Nephron progenitor cell (in vitro differentiated cells): ENCODE data around the gene ZNF672.
"Not testable (repeated sequence)": the region's sequence is repeated elsewhere in the genome, so short reads cannot be mapped to it uniquely, and the experiment has no call there.

ENCODE experiments used
- DNase-seq: peaks from one replicate; pipeline ENCODE4 v3.0.0; 2021
- H3K27ac Mint-ChIP-seq: 2 replicates; pipeline ENCODE4 v1.8.0; 2021; ENCODE audit warnings: mild to moderate bottlenecking, moderate library complexity, mixed read lengths
- H3K27me3 Mint-ChIP-seq: 2 replicates; pipeline ENCODE4 v1.8.0; 2021; ENCODE audit warnings: mild to moderate bottlenecking, low read depth, mixed read lengths; ENCODE audit not compliant: poor library complexity
- H3K36me3 Mint-ChIP-seq: 2 replicates; pipeline ENCODE4 v1.8.0; 2021; ENCODE audit warnings: low read depth, mixed read lengths
- H3K4me1 Mint-ChIP-seq: 2 replicates; pipeline ENCODE4 v1.8.0; 2021; ENCODE audit warnings: mixed read lengths
- H3K4me3 Mint-ChIP-seq: 2 replicates; pipeline ENCODE4 v1.8.0; 2021; ENCODE audit warnings: mild to moderate bottlenecking, moderate library complexity, mixed read lengths
- H3K9me3 Mint-ChIP-seq: 2 replicates; pipeline ENCODE4 v1.8.0; 2021; ENCODE audit warnings: mild to moderate bottlenecking, moderate library complexity, mixed read lengths
- TF ChIP-seq, protein P1 (sequence below): fragments of 200-600 bp; sonication (generic); IDR thresholded peaks from 2 replicates; pipeline ENCODE4 v1.5.0; 2021; ENCODE audit warnings: antibody characterized with exemption

The ZNF672 gene

DNA sequence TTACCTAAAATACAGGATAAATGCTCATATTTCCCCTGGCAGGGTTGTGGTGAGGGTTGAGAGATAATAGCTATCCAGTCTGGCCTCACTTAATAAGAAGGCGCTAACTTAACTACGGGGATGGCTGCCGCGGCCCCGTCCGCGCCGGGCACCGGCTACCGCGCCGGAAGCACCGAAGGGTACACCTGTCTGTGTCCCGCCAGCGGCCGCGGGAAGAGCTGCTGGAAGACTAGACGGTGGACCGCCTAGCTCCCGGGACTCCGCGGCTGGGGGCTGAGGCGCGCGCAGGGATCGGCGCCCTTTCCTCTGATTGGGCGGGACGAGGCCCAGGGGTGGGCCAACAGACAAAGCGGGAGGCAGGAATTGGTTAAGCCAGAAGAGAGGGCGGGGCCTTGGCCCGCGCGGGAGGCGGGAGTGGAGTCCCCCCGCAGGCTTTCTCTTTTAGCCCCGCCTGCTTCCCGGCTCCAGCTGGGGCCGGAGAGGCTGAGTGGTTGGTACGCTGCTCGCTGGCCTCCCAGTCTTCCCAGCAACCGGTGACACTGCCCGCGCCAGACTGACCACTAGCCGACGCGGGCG lies at the start of gene ZNF672:
TSS of gene ZNF672 (plus strand) at position 444 of the 576 bp plus-strand sequence. CDS start 9,051 bp downstream, outside the sequence.
- DNase-seq = peak; percentile 97
- Mint-ChIP-seq H3K9me3 (no peaks in the 10 kb centered on the region), H3K36me3 (no peaks in the 10 kb centered on the region), H3K4me3 (no peak within 1 kb of the TSS), H3K27me3 (peaks cover 10% of the 10 kb centered on the region), H3K4me1 (peaks cover 27% of the 10 kb centered on the region), H3K27ac (peak within 1 kb of the TSS; percentile 98)
- TF ChIP-seq, protein P1, sequence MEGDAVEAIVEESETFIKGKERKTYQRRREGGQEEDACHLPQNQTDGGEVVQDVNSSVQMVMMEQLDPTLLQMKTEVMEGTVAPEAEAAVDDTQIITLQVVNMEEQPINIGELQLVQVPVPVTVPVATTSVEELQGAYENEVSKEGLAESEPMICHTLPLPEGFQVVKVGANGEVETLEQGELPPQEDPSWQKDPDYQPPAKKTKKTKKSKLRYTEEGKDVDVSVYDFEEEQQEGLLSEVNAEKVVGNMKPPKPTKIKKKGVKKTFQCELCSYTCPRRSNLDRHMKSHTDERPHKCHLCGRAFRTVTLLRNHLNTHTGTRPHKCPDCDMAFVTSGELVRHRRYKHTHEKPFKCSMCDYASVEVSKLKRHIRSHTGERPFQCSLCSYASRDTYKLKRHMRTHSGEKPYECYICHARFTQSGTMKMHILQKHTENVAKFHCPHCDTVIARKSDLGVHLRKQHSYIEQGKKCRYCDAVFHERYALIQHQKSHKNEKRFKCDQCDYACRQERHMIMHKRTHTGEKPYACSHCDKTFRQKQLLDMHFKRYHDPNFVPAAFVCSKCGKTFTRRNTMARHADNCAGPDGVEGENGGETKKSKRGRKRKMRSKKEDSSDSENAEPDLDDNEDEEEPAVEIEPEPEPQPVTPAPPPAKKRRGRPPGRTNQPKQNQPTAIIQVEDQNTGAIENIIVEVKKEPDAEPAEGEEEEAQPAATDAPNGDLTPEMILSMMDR = no peak

DNA sequence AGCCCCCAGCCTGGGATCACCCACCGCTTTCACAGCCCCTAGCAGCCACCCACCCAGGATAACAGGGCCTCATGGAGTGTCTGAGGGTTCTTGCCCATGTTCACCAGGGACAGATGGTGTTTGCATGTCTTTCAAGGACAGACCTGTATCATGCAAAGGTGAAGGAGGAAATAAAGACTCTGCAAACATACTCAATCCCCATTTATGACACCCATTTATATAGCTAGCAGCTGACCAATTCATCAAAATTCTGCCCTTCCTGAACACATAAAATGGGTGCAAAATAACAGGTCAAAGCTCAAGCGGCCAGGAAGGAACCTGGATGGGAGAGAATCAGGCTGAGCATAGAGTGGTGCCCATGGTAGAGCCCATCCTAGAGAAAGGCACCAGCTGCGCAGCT lies 49.7 kb upstream of the ZNF672 start:
- no peaks in the 10 kb centered on the region for H3K36me3 Mint-ChIP-seq
- H3K27ac Mint-ChIP-seq = no peak overlapping the region
- no peaks in the 10 kb centered on the region for H3K4me1 Mint-ChIP-seq
- no peak for DNase-seq
- H3K27me3 Mint-ChIP-seq = peaks cover 5% of the 10 kb centered on the region
- H3K9me3 Mint-ChIP-seq = peaks cover 63% of the 10 kb centered on the region
- TF ChIP-seq, protein P1 = no peak
- no peak overlapping the region for H3K4me3 Mint-ChIP-seq

DNA sequence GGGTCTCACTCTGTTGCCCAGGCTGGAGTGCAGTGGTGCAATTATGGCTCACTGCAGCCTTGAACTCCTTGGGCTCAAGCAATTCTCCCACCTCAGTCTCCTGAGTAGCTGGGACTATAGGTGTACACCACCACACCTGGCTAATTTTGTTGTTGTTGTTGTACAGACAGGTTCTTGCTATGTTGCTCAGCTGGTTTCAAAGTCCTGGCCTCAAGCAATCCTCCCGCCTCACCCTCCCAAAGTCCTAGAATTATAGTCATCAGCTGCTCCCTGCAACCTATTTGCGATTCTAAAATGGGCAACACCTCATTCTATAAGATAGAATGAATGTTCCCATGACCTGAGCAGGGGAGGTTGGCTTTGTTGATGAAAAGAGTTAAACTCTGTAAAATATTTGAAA lies 48.7 kb upstream of the ZNF672 start:
- H3K27me3 Mint-ChIP-seq, H3K4me1 Mint-ChIP-seq, H3K27ac Mint-ChIP-seq, DNase-seq, H3K36me3 Mint-ChIP-seq, H3K4me3 Mint-ChIP-seq: not testable (repeated sequence)
- peaks cover 64% of the 10 kb centered on the region for H3K9me3 Mint-ChIP-seq

DNA sequence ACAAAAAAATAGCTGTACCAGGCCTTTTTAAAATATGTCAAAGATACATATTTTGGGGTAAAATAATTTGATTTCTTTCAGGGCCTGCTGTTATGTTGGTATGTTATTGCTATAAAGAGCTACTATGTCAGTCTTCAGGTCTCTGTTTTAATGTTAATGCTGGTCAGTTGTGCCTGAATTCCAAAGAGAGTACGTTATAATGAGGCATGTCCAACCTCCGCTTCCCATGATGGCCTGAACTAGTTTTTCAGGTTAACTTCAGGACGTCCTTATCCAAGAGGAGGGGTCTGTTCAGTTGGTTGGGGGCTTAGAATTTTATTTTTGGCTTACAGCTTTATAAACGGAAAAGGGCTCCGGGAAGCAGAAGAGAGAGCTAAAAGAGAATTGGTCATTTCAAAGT lies 47.6 kb upstream of the ZNF672 start:
- Mint-ChIP-seq H3K4me1 (no peaks in the 10 kb centered on the region), H3K36me3 (no peaks in the 10 kb centered on the region), H3K4me3 (no peak overlapping the region), H3K27ac (no peak overlapping the region), H3K27me3 (peaks cover 6% of the 10 kb centered on the region), H3K9me3 (peaks cover 58% of the 10 kb centered on the region)
- DNase-seq = no peak
- TF ChIP-seq, protein P1 = no peak

DNA sequence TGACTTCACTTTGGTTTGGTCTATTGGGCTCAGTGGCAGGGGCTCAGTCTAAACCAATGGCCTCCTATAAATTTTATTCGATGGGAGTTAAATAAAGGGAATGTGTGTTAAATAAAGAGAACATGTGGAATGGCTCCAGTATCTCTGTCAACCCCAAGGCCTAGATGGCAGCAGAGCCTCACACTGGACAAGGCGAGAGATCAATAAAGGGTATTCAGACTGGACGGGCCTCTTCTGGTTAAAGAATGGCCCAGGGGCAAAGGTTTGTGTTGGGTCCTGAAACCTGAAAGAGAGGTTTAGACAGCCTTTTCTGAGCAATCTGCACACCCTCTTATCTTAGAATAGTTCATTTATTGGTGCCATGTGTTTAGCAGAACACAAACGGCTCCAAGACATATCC lies 47.0 kb upstream of the ZNF672 start:
- TF ChIP-seq, protein P1 = no peak
- Mint-ChIP-seq H3K4me3 (no peak overlapping the region), H3K4me1 (no peaks in the 10 kb centered on the region), H3K9me3 (peaks cover 60% of the 10 kb centered on the region), H3K27ac (no peak overlapping the region), H3K36me3 (no peaks in the 10 kb centered on the region), H3K27me3 (peaks cover 6% of the 10 kb centered on the region)
- DNase-seq = no peak

DNA sequence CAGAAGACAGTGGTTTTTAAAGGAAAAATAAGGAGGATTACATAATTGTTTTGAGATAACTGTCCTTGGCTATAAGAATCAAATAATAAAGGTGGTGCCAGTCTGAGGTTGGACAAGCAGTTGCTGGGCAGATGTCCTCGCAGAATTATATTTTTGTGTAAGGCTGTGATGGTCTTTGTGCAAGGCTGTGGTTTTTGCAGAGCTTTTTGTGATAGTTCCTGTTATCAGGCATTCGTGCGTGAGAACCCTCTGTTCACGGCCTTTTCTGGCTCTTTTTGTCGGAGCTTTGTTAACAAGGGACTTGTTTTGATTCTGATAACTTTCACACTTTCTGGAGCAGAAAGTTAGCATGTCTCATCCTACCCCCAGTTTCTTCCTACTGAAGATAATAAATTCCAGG lies 45.7 kb upstream of the ZNF672 start:
- H3K27ac Mint-ChIP-seq = no peak overlapping the region
- no peaks in the 10 kb centered on the region for H3K36me3 Mint-ChIP-seq
- no peak overlapping the region for H3K4me3 Mint-ChIP-seq
- no peaks in the 10 kb centered on the region for H3K4me1 Mint-ChIP-seq
- H3K9me3 Mint-ChIP-seq = peaks cover 64% of the 10 kb centered on the region
- H3K27me3 Mint-ChIP-seq = peaks cover 6% of the 10 kb centered on the region
- DNase-seq = no peak
- TF ChIP-seq, protein P1 = no peak
